ENCODE data around the gene DDHD1.
"Not testable (repeated sequence)": the region's sequence is repeated elsewhere in the genome, so short reads cannot be mapped to it uniquely, and the experiment has no call there.

The DDHD1 gene

GRCh38 chr14:53103636-53104340 is 49.3 kb downstream of the DDHD1 start:
- DNase-seq: no peak

- DNase-seq: no peak
Observed at GRCh38 chr14:53093206-53093605, 59.9 kb downstream of the DDHD1 start.

DNA sequence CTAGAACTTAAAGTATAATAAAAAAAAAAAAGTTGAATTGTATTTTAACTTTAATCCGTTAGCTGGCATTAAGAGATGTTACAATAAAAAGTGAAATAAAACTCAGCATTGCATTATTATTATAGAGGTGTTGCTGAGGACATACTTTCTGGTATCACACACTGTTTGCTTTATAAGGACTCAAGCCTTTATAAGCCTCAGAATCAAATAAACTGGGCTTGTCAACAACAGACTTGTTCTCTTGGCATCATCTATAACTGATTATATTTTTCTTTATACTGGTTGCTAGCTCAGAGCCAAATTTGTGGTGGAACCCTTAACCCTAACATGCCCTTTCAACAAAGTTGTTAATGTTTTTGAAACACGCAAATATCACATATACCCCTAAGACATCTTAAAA is 62.3 kb downstream of the DDHD1 start:
- DNase-seq: no peak

DNA sequence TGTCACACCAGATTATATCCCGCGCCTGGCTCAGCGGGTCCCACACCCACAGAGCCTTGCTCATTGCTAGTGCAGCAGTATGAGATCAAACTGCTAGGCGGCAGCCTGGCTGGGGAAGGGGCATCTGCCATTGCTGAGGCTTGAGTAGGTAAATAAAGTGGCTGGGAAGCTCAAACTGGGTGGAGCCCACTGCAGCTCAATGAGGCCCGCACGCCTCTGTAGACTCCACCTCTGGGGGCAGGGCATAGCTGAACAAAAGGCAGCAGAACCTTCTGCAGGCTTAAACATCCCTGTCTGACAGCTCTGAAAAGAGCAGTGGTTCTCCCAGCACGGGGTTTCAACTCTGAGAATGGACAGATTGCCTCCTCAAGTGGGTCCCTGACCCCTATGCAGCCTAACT is 68.2 kb downstream of the DDHD1 start:
- DNase-seq: not testable (repeated sequence)

- no peak for DNase-seq
Observed at GRCh38 chr14:53064475-53064874, 88.6 kb downstream of the DDHD1 start.

DNA sequence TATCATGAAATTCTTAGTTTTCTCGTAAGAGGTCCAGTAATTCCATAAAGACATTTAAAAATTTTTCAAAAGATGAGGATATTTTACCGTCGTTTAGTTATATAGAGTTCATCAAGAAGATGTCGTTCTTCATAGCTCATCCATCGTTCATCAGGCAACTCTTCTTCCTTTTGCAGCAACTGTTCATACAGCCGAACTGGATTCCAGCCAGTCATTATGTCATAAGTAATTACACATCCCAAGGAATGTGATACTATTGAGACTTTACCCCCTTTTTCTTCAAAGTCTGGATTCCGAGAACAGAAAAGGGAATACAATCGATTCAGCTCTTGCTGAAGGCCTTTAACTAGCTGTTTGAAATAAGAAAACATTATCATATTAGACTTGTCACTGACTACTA is 90.3 kb downstream of the DDHD1 start:
- no peak for DNase-seq

DNA sequence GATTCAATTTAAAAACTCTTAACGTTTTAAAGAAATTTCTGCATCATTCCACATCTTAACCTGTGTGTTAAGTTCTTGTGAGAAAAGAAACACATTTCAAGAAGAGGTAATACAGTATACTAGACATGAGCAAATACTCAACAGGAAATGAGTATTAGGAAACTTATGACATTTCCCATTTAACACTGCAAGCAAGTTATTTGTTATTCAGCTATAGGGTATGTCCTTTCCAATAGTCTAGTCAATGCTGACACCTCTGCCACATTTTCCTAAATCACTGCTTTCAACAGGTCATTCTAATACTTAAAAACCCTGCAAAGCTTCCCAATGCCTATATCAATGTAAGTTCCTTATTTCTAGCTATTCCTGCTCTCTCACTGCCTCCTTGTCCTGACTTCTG is 93.1 kb downstream of the DDHD1 start:
- peak; percentile 27 to 30 for DNase-seq

DNA sequence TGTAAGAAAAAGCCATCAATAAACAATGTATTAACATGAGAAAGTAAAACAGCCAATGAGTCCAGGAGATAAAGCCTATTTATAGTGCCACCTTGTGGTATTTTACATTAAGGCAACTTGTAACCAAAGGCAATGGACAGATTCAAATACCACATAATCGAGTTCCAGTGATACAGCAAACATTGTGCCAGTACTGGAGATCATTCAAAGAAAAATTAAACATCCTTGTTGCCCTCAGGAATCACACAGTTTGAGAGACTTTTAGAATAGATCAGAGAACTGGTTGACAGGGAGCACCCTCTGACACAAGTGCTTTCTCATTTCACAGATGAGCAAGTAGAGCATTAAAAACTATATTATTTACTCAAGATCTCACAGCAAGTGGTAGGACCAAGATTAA is 98.1 kb downstream of the DDHD1 start:
- DNase-seq: peak; percentile 32 to 40

DNA sequence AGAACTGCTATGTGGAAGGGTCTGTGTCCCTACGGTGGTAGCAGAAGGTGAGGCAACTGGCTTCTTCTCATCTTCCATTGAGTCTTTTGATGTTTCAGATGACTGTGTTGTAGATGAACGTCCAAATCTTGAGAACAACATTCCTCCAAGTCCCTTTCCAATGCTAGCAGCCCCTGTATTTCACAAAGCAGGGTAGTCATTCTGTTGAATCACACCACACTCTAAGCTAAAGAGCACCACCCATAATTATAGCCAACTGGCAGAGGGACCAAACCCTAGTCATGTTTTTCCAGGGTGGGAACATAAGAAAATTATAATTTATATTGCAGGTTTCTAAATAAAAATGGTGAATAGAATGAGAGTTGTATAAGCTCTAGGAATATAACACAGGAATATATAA is 98.7 kb downstream of the DDHD1 start:
- DNase-seq: no peak

DNA sequence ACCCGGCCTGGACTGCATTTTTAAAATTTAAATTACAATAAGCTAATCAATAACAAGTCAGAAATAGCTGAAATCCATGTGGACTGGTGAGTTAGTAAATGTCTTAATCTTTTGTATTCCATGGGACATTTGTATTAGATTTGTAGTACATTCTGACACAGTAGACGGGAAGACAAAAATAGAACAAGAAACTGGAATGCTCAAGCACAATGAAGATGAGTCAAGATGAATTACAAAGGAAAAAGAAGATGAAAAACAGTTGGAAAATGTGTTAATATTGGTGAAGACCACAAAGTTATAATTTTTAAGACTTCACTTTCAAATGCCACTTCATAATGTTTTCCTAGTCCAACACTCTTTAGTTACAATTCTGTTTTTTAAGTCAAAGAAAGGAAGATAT is 104.5 kb downstream of the DDHD1 start:
- DNase-seq: no peak

- DNase-seq: no peak
Observed at GRCh38 chr14:53047307-53048069, 105.6 kb downstream of the DDHD1 start.

GRCh38 chr14:53044486-53044885 is 108.6 kb downstream of the DDHD1 start:
- no peak for DNase-seq

DNA sequence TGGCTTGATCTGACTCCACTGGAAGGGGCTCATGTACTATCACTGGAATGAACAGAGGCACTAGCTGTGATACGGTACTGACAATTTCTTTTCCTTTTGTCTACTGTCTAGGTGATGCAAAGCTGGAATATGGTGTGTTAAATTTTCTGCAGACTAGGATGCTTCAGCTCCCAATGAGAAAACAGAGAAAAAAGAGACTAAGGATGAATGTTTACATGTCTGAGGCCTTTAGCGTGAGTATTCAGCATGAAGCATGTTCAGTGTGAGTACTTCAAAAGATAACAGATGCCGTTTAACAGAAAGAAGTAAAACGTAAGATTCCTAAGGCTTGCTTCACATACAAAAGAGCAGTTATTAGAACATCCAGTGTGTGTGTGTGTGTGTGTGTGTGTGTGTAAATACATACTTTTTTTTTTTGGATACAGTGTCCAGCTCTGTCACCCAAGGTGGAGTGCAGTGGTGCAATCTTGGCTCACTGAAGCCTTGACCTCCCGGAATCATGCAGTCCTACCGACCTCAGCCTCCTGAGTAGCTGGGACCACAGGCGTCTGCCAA is 110.0 kb downstream of the DDHD1 start:
- no peak for DNase-seq

GRCh38 chr14:53042480-53042879 is 110.6 kb downstream of the DDHD1 start:
- no peak for DNase-seq

GRCh38 chr14:53041067-53041466 is 112.1 kb downstream of the DDHD1 start:
- no peak for DNase-seq

DNA sequence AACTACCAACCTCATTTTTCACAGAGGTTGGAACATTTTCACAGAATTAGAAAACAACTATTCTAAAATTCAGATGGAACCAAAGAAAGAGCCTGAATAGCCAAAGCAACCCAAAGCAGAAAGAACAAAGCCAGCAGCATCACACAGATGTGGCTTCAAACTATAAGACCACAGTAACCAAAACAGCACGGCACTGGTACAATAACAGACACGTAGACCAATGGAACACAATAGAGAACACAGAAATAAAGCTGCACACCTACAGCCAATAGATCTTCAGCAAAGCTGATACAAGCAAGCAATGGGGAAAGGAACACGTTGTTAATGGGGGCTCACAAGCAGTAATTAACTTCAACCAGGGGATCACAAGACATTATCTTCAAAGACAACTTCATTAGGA is 114.5 kb downstream of the DDHD1 start:
- DNase-seq: no peak

DNA sequence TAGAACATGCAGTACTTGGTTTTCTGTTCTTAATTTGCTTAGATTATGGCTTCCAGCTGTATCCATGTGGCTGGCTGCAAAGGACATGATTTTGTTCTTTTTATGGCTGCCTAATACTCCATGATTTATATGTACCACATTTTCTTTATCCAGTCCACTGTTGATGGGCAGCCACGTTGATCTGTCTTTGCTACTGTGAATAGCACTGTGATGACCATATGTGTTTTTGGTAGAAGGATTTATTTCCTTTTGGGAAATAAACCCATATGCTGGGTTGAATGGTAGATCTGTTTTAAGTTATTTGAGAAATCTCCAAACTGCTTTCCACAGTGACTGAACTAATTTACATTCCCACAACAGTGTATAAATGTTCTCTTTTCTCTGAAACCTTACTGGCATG is 116.1 kb downstream of the DDHD1 start:
- DNase-seq: no peak

GRCh38 chr14:53035336-53036210 is 117.5 kb downstream of the DDHD1 start:
- no peak for DNase-seq

GRCh38 chr14:53034688-53035230 is 118.4 kb downstream of the DDHD1 start:
- no peak for DNase-seq

DNA sequence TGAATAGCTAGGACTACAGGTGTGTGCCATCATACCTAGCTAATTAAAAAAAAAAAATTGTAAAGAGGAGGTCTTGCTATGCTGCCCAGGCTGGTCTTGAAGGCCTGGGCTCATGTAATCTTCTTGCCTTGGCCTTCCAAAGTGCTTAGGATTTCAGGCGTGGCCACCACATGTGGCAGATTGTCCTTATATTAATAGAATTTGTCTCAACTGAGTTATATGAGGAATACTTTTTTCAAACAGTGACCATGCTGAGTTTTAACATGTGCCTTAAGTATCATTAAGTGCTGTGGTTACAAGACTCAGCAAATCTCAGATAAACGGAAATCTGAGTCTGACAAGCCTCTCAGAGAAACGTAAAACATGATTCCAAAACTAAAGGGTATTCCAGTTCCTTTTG is 119.1 kb downstream of the DDHD1 start:
- no peak for DNase-seq

DNA sequence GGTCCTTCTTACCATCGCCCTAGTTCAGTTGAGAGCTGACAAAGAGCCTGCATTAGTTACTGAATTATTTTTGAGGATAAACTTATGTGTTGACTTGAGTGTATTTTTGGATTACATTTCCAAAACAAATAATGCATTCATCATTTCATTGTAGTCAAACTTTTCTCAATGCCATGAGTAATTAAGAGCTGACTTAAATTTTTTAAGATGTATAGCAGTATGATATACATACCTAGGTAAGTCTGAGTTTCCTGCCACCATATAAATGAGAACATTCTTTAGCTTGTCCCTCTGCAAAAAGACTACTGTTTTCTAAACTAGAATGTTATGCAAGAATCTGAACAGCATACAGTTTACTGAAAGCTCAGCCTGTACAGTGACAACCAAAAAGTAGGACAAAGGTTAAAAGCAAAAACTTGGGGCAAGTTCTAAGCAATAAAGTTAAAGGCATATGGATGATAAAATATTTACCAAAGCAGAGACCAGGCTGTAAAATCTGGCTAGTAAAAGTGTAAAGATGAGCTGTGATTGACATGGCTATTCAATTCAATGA is 120.2 kb downstream of the DDHD1 start:
- no peak for DNase-seq

GRCh38 chr14:53032161-53032803 is 120.8 kb downstream of the DDHD1 start:
- DNase-seq: no peak

Measured in AML-193 (cell line).